GM19468 (cell line): ENCODE results near the gene ADPRHL1.
A peak's percentile ranks its signal among the peaks of the same experiment; 100 is the strongest.

ENCODE experiments used
- ATAC-seq: cut with Tn5 transposase; IDR thresholded peaks from one replicate; pipeline ENCODE4 v1.9.1; 2021; ENCODE audit warnings: mild to moderate bottlenecking, moderate library complexity, moderate number of reproducible peaks; ENCODE audit not compliant: unreplicated experiment; ENCODE audit errors: extremely low read depth

ADPRHL1 gene

GRCh38 chr13:113452942-113453901, at the start of gene ADPRHL1:
TSS of gene ADPRHL1 (minus strand) at chr13:113453488. CDS start at chr13:113453437, 51 bp downstream.
- no peak for ATAC-seq

GRCh38 chr13:113502686-113503085, 49.4 kb upstream of the ADPRHL1 start:
- no peak for ATAC-seq

- no peak for ATAC-seq
Measured at GRCh38 chr13:113500530-113501265, 47.4 kb upstream of the ADPRHL1 start.

- ATAC-seq = no peak
Measured at GRCh38 chr13:113499936-113500335, 46.6 kb upstream of the ADPRHL1 start.

- ATAC-seq = no peak
Measured at GRCh38 chr13:113498905-113499304, 45.6 kb upstream of the ADPRHL1 start.

GRCh38 chr13:113497217-113497616, 43.9 kb upstream of the ADPRHL1 start:
- ATAC-seq = no peak

- ATAC-seq = no peak
Measured at GRCh38 chr13:113495494-113496210, 42.4 kb upstream of the ADPRHL1 start.

- ATAC-seq = no peak
Measured at GRCh38 chr13:113493315-113493951, 40.1 kb upstream of the ADPRHL1 start.

GRCh38 chr13:113491982-113492381, 38.7 kb upstream of the ADPRHL1 start:
- no peak for ATAC-seq

- ATAC-seq = no peak
Measured at GRCh38 chr13:113491418-113491883, 38.2 kb upstream of the ADPRHL1 start.

GRCh38 chr13:113490496-113491417, 37.5 kb upstream of the ADPRHL1 start, which contains the start of gene DCUN1D2:
TSS of gene DCUN1D2 (minus strand) at chr13:113490711. CDS start at chr13:113490669, 42 bp downstream.
- peak; percentile 81 for ATAC-seq

- no peak for ATAC-seq
Measured at GRCh38 chr13:113489549-113490495, 36.5 kb upstream of the ADPRHL1 start.

GRCh38 chr13:113489171-113489548, 35.9 kb upstream of the ADPRHL1 start:
- ATAC-seq = no peak

GRCh38 chr13:113488283-113488682, 35.0 kb upstream of the ADPRHL1 start:
- no peak for ATAC-seq

- ATAC-seq = no peak
Measured at GRCh38 chr13:113486698-113487097, 33.4 kb upstream of the ADPRHL1 start.

- ATAC-seq = no peak
Measured at GRCh38 chr13:113485545-113485944, 32.3 kb upstream of the ADPRHL1 start.

- no peak for ATAC-seq
Measured at GRCh38 chr13:113483504-113484293, 30.4 kb upstream of the ADPRHL1 start.
